Upper lobe of left lung (tissue), 6 donors: Measurements from ENCODE around the gene FAM9B. TPM values are rescaled to one million over a fixed set of nuclear protein-coding genes. Genes with fewer than 3 reads are reported as not detected.
A peak's percentile ranks its signal among the peaks of the same experiment; 100 is the strongest.

Source experiments
- ATAC-seq, 2 donors: fragments of 200-7000 bp; cut with Tn5 transposase; one replicate each; pipeline ENCODE4 v1.9.1; 2022; ENCODE audit warnings: mild to moderate bottlenecking in 2 of 2, moderate library complexity in 2 of 2; ENCODE audit not compliant: low FRiP score in 2 of 2
- DNase-seq, 2 donors: peaks; one replicate each; pipeline ENCODE4 v3.0.0-alpha.2; 2019 to 2020
- H3K27ac ChIP-seq, 4 donors: fragments of 200-600 bp; sonication (generic); one replicate each; pipeline ENCODE4 v1.5.1; 2016 to 2019
- H3K27me3 ChIP-seq, 4 donors: fragments of 200-600 bp; sonication (generic); one replicate each; pipeline ENCODE4 v1.5.1; 2017 to 2019
- H3K36me3 ChIP-seq, 4 donors: fragments of 200-600 bp; sonication (generic); one replicate each; pipeline ENCODE4 v1.5.1; 2016 to 2019
- H3K4me1 ChIP-seq, 4 donors: fragments of 200-600 bp; sonication (generic); one replicate each; pipeline ENCODE4 v1.5.1; 2018 to 2019
- H3K4me3 ChIP-seq, 4 donors: fragments of 200-600 bp; sonication (generic); one replicate each; pipeline ENCODE4 v1.5.1; 2017 to 2019; ENCODE audit warnings: mild to moderate bottlenecking in 2 of 4, moderate library complexity in 1 of 4
- H3K9me3 ChIP-seq, 4 donors: fragments of 200-600 bp; sonication (generic); one replicate each; pipeline ENCODE4 v1.5.1; 2018 to 2019
- EP300 ChIP-seq, 4 donors: sonication (generic); formaldehyde crosslinking; IDR thresholded peaks; one replicate each; pipeline ENCODE4 v1.5.1; 2017; ENCODE audit warnings: antibody characterized with exemption in 4 of 4, control low read depth in 2 of 4
- POLR2A ChIP-seq, 4 donors: fragments of 450-650 bp; IDR thresholded peaks; one replicate each; pipeline ENCODE4 v1.5.1; 2016 to 2017; ENCODE audit warnings: antibody characterized with exemption in 4 of 4, mild to moderate bottlenecking in 2 of 4
- POLR2AphosphoS5 ChIP-seq, 2 donors: sonication (generic); formaldehyde crosslinking; IDR thresholded peaks; one replicate each; pipeline ENCODE4 v1.5.1; 2017; ENCODE audit warnings: antibody characterized with exemption in 2 of 2
- WGBS, 2 donors: methylation state at CpG; one replicate each; pipeline ENCODE4 v1.1.5; 2017 to 2018; 5-methylcytosine and 5-hydroxymethylcytosine counted together
- total RNA-seq, 6 donors: library from RNA; depleted of rRNA in 4 of 6; stranded (reverse); fragments of >200 nt in 4 of 6; gene quantifications; one replicate each; pipeline versions ENCODE4 v1.1.0 to v1.2.1, GENCODE V29; 2016 to 2021
- TF ChIP-seq, protein P1 (sequence below), 6 experiments: fragments of 450-650 bp in 4 of 6; fragments of 200-600 bp in 2 of 6; sonication (generic) in 2 of 6; IDR thresholded peaks; one replicate each; pipeline ENCODE4 v1.5.1; 2016 to 2019; ENCODE audit warnings: antibody characterized with exemption in 6 of 6
- donor health status: DM: no; HTN: no; CAD: no; lungs with moderate emphysema.
- donor health status: DM: no; HTN: yes; CAD: no; lungs with severe emphysema.

The FAM9B gene
- total RNA-seq, 6 donors from 2014 or later = 0.37 to 0.51 TPM; not detected in 4

DNA sequence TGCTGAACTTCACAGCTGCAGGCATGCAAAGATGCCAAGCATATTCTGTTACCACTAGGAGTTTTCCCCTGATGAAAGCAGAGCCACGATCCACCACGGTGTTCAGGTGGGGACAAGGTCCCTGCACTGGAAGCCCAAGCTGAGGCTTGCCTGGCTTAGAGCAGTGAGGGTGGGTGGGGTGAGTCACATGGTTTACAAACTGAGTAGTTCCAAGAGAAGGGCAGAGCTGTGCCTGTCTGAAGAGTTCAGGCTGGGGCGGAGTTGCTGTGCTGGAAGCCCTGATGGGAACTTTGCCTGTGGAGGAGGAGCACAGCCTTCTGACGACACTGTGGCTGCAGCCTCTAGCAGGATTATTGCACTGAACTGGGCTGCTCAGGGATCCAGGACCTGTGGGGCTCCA lies 45.5 kb downstream of the FAM9B start:
- 58% methylated on average over 4 of the region's 4 CpGs; no CpG with 5 or more reads in 1 of the 2 donors for WGBS, 2 donors
- Histone ChIP-seq H3K4me3 (no peak overlapping the region), H3K4me1 (no peaks in the 10 kb centered on the region), H3K27me3 (no peaks in the 10 kb centered on the region), H3K36me3 (no peaks in the 10 kb centered on the region), H3K9me3 (no peaks in the 10 kb centered on the region), H3K27ac (no peak overlapping the region)
- ATAC-seq = peak; percentile 74 to 77
- peak in 1 of 2 donors; percentile 39 for DNase-seq
- TF ChIP-seq EP300 (IDR thresholded peaks at IDR 0.05) (no peak), POLR2AphosphoS5 (IDR thresholded peaks at IDR 0.05) (no peak), POLR2A (IDR thresholded peaks at IDR 0.05) (no peak)
- TF ChIP-seq, protein P1, sequence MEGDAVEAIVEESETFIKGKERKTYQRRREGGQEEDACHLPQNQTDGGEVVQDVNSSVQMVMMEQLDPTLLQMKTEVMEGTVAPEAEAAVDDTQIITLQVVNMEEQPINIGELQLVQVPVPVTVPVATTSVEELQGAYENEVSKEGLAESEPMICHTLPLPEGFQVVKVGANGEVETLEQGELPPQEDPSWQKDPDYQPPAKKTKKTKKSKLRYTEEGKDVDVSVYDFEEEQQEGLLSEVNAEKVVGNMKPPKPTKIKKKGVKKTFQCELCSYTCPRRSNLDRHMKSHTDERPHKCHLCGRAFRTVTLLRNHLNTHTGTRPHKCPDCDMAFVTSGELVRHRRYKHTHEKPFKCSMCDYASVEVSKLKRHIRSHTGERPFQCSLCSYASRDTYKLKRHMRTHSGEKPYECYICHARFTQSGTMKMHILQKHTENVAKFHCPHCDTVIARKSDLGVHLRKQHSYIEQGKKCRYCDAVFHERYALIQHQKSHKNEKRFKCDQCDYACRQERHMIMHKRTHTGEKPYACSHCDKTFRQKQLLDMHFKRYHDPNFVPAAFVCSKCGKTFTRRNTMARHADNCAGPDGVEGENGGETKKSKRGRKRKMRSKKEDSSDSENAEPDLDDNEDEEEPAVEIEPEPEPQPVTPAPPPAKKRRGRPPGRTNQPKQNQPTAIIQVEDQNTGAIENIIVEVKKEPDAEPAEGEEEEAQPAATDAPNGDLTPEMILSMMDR (IDR thresholded peaks at IDR 0.05) = no peak

GRCh38 chrX:8987672-8988250 lies 46.2 kb downstream of the FAM9B start:
- no peak for DNase-seq
- peak in 1 of 2 donors; percentile 62 for ATAC-seq
- 82% methylated on average over 6 of the region's 6 CpGs; no CpG with 5 or more reads in 1 of the 2 donors for WGBS, 2 donors
- no peaks in the 10 kb centered on the region for H3K4me1 ChIP-seq
- no peaks in the 10 kb centered on the region for H3K9me3 ChIP-seq
- H3K4me3 ChIP-seq = no peak overlapping the region
- TF ChIP-seq POLR2AphosphoS5 (IDR thresholded peaks at IDR 0.05) (no peak), POLR2A (IDR thresholded peaks at IDR 0.05) (no peak), EP300 (IDR thresholded peaks at IDR 0.05) (no peak)
- TF ChIP-seq, protein P1 (IDR thresholded peaks at IDR 0.05) = no peak
- H3K36me3 ChIP-seq = no peaks in the 10 kb centered on the region
- no peak overlapping the region for H3K27ac ChIP-seq
- H3K27me3 ChIP-seq = no peaks in the 10 kb centered on the region

DNA sequence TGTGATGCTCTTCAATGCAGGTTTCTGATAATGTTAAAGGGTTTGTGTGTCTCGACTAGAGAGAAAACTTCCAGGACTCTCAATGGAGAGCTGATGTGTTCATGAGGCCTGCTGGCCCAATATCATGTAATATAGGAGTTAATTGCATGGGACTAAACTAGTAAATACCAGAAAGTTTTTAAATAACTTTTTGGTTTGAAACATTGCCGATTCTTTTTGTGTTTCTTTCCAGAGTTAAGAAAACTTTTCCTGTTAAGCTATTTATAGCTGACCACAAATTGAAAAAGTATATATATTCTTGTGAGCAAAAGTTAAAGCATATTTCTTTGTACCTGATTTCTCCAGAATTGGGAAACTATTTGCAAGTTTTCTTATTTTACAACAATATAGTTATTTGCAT lies 49.7 kb downstream of the FAM9B start:
- ATAC-seq (no peak), DNase-seq (no peak)
- TF ChIP-seq POLR2A (IDR thresholded peaks at IDR 0.05) = no peak
- no peak for TF ChIP-seq EP300 (IDR thresholded peaks at IDR 0.05)
- TF ChIP-seq, protein P1 (IDR thresholded peaks at IDR 0.05) = no peak
- no peak for TF ChIP-seq POLR2AphosphoS5 (IDR thresholded peaks at IDR 0.05)
- 66 to 73% methylated on average over 2 of the region's 2 CpGs for WGBS, 2 donors
- H3K4me3 ChIP-seq = no peak overlapping the region
- no peaks in the 10 kb centered on the region for H3K27me3 ChIP-seq
- H3K4me1 ChIP-seq = no peaks in the 10 kb centered on the region
- no peaks in the 10 kb centered on the region for H3K9me3 ChIP-seq
- H3K27ac ChIP-seq = no peak overlapping the region
- no peaks in the 10 kb centered on the region for H3K36me3 ChIP-seq

GRCh38 chrX:8981723-8982122 lies 52.2 kb downstream of the FAM9B start:
- Histone ChIP-seq H3K36me3 (no peaks in the 10 kb centered on the region), H3K4me3 (no peak overlapping the region), H3K27ac (no peak overlapping the region), H3K4me1 (no peaks in the 10 kb centered on the region), H3K9me3 (no peaks in the 10 kb centered on the region), H3K27me3 (no peaks in the 10 kb centered on the region)
- no peak for ATAC-seq
- DNase-seq = no peak
- TF ChIP-seq, protein P1 (IDR thresholded peaks at IDR 0.05) = no peak
- TF ChIP-seq POLR2AphosphoS5 (IDR thresholded peaks at IDR 0.05) = no peak
- no peak for TF ChIP-seq POLR2A (IDR thresholded peaks at IDR 0.05)
- TF ChIP-seq EP300 (IDR thresholded peaks at IDR 0.05) = no peak
- WGBS, 2 donors = 53 to 91% methylated on average over 1 to 2 of the region's 2 CpGs

- Histone ChIP-seq H3K36me3 (no peaks in the 10 kb centered on the region), H3K4me3 (no peak overlapping the region), H3K27ac (no peak overlapping the region), H3K9me3 (no peaks in the 10 kb centered on the region), H3K27me3 (no peaks in the 10 kb centered on the region), H3K4me1 (no peaks in the 10 kb centered on the region)
- no peak for TF ChIP-seq POLR2A (IDR thresholded peaks at IDR 0.05)
- TF ChIP-seq, protein P1 (IDR thresholded peaks at IDR 0.05) = no peak
- TF ChIP-seq POLR2AphosphoS5 (IDR thresholded peaks at IDR 0.05) = no peak
- 75 to 80% methylated on average over 1 of the region's 1 CpG for WGBS, 2 donors
- ATAC-seq (no peak), DNase-seq (no peak)
Measured at GRCh38 chrX:8980756-8981155, 53.2 kb downstream of the FAM9B start.
